Measurements from ENCODE around the gene FLYWCH2.
"Not testable (repeated sequence)": the region's sequence is repeated elsewhere in the genome, so short reads cannot be mapped to it uniquely, and the experiment has no call there.

FLYWCH2 gene

DNA sequence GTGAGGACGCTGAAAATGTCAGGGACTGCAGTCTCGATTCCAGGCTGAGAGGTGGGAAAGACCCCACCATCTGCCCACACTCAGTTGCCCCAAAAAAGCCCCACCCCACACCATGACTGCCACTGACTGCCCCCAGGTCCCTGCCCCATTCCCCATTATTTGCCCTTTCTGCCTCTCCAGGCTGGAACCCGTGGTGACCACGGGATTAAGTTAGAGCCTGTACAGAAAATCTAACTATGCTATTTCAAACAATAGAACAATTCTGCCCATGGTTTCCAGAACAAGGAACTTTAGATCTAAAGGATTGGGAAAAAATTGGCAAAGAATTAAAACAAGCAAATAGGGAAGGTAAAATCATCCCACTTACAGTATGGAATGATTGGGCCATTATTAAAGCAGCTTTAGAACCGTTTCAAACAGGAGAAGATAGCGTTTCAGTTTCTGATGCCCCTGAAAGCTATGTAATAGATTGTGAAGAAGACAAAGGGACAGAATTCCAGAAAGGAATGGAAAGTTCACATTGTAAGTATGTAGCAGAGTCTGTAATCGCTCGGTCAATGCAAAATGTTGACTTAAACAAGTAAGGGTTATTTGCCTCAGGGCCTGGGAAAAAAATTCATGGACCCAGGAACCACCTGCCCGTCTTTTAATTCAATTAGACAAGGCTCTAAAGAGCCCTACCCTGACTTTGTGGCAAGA is 43.1 kb downstream of the FLYWCH2 start:
- TF ChIP-seq EZH2phosphoT487 (conservative IDR thresholded peaks at IDR 0.05; ENCODE audit: low read length) (no peak), CTCF (IDR thresholded peaks at IDR 0.05; ENCODE audit: insufficient read depth, low read length, poor library complexity, severe bottlenecking) (no peak)
- H3K4me2 ChIP-seq (ENCODE audit: low read depth, low read length, poor library complexity, severe bottlenecking), result no peak overlapping the region

DNA sequence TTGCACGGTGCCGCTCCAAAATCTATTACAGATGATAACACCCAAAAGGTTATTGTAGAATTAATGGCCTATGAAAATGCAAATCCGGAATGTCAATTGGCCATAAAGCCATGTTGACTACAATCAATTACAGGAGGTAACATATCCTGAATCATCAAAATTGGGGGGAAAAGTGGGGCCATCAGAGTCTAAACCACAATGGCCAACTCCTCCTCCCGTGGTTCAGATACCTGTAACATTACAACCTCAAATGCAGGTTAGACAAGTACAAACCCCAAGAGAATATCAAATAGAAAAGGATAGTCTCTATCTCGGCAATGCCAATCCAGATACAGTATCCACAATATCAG is 43.6 kb downstream of the FLYWCH2 start:
- TF ChIP-seq CTCF (IDR thresholded peaks at IDR 0.05; ENCODE audit: insufficient read depth, low read length, poor library complexity, severe bottlenecking) (no peak), EZH2phosphoT487 (conservative IDR thresholded peaks at IDR 0.05; ENCODE audit: low read length) (no peak)
- no peaks in the 10 kb centered on the region for H3K9me3 ChIP-seq (ENCODE audit: insufficient read depth, low read length)
- no peak overlapping the region for H2AFZ ChIP-seq (ENCODE audit: low read depth, low read length, severe bottlenecking)
- no peaks in the 10 kb centered on the region for H3F3A ChIP-seq (ENCODE audit: insufficient read depth)
- no peak overlapping the region for H3K9ac ChIP-seq (ENCODE audit: low read length)
- no peaks in the 10 kb centered on the region for H4K20me1 ChIP-seq (ENCODE audit: low read depth, low read length)
- no peak overlapping the region for H3K4me3 ChIP-seq (ENCODE audit: insufficient read depth, low read length, poor library complexity, severe bottlenecking)
- H3K4me2 ChIP-seq (ENCODE audit: low read depth, low read length, poor library complexity, severe bottlenecking), result peak overlapping the region; percentile 27
- no peaks in the 10 kb centered on the region for H3K27me3 ChIP-seq (ENCODE audit: low read length)
- H3K36me3 ChIP-seq (ENCODE audit: low read length), result no peaks in the 10 kb centered on the region
- H3K27ac ChIP-seq (ENCODE audit: low read depth, low read length), result no peak overlapping the region
- no peaks in the 10 kb centered on the region for H3K9me2 ChIP-seq (replicated peaks; ENCODE audit: insufficient read depth, low read length)
- H3K79me2 ChIP-seq (ENCODE audit: insufficient read depth, low read length), result no peaks in the 10 kb centered on the region

More for the DNA sequence above, 43.1 kb downstream of the FLYWCH2 start:
- Histone ChIP-seq H3K9me2 (replicated peaks; ENCODE audit: insufficient read depth, low read length) (no peaks in the 10 kb centered on the region), H3K9me3 (ENCODE audit: insufficient read depth, low read length) (no peaks in the 10 kb centered on the region), H3K79me2 (ENCODE audit: insufficient read depth, low read length) (no peaks in the 10 kb centered on the region), H3K36me3 (ENCODE audit: low read length) (no peaks in the 10 kb centered on the region), H3K4me3 (ENCODE audit: insufficient read depth, low read length, poor library complexity, severe bottlenecking) (no peak overlapping the region), H2AFZ (ENCODE audit: low read depth, low read length, severe bottlenecking) (no peak overlapping the region), H3F3A (ENCODE audit: insufficient read depth) (no peaks in the 10 kb centered on the region), H4K20me1 (ENCODE audit: low read depth, low read length) (no peaks in the 10 kb centered on the region), H3K9ac (ENCODE audit: low read length) (no peak overlapping the region), H3K27ac (ENCODE audit: low read depth, low read length) (no peak overlapping the region), H3K27me3 (ENCODE audit: low read length) (no peaks in the 10 kb centered on the region)

- no peaks in the 10 kb centered on the region for H3K27me3 ChIP-seq (ENCODE audit: low read length)
- H3K4me3 ChIP-seq (ENCODE audit: insufficient read depth, low read length, poor library complexity, severe bottlenecking), result no peak overlapping the region
- H3K79me2 ChIP-seq (ENCODE audit: insufficient read depth, low read length), result no peaks in the 10 kb centered on the region
- TF ChIP-seq EZH2phosphoT487 (conservative IDR thresholded peaks at IDR 0.05; ENCODE audit: low read length) (no peak), CTCF (IDR thresholded peaks at IDR 0.05; ENCODE audit: insufficient read depth, low read length, poor library complexity, severe bottlenecking) (peak; percentile 92)
- H3F3A ChIP-seq (ENCODE audit: insufficient read depth), result no peaks in the 10 kb centered on the region
- no peaks in the 10 kb centered on the region for H3K9me3 ChIP-seq (ENCODE audit: insufficient read depth, low read length)
- H3K36me3 ChIP-seq (ENCODE audit: low read length), result no peaks in the 10 kb centered on the region
- no peak overlapping the region for H3K27ac ChIP-seq (ENCODE audit: low read depth, low read length)
- H3K9ac ChIP-seq (ENCODE audit: low read length), result no peak overlapping the region
- no peaks in the 10 kb centered on the region for H4K20me1 ChIP-seq (ENCODE audit: low read depth, low read length)
- H2AFZ ChIP-seq (ENCODE audit: low read depth, low read length, severe bottlenecking), result no peak overlapping the region
- no peaks in the 10 kb centered on the region for H3K9me2 ChIP-seq (replicated peaks; ENCODE audit: insufficient read depth, low read length)
- H3K4me2 ChIP-seq (ENCODE audit: low read depth, low read length, poor library complexity, severe bottlenecking), result peak overlapping the region; percentile 27
Measured at GRCh38 chr16:2927010-2927646, 44.1 kb downstream of the FLYWCH2 start.

DNA sequence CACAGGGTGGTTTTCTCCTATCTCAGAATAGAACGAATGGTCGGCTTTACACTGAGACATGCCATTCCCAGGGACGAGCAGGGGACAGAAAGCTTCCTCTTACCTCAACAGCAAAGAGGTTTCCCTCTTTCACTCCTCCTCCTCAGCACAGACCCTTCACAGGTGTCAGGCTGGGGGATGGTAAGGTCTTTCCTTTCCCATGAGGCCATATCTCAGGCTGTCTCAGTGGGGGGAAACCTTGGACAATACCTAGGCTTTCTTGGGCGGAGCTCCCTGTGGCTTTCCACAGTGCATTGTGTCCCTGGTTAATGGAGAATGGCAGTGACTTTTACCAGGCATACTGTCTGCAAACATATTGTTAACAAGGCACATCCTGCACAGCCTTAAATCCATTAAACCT is 45.1 kb downstream of the FLYWCH2 start:
- not testable (repeated sequence) for H3K9me3 ChIP-seq (ENCODE audit: insufficient read depth, low read length); H3K27ac ChIP-seq (ENCODE audit: low read depth, low read length)

More for the DNA sequence above, 45.1 kb downstream of the FLYWCH2 start:
- H3F3A ChIP-seq (ENCODE audit: insufficient read depth); H3K27me3 ChIP-seq (ENCODE audit: low read length); H3K9ac ChIP-seq (ENCODE audit: low read length); H3K36me3 ChIP-seq (ENCODE audit: low read length); H3K4me2 ChIP-seq (ENCODE audit: low read depth, low read length, poor library complexity, severe bottlenecking); H3K79me2 ChIP-seq (ENCODE audit: insufficient read depth, low read length); H3K9me2 ChIP-seq (replicated peaks; ENCODE audit: insufficient read depth, low read length); H4K20me1 ChIP-seq (ENCODE audit: low read depth, low read length); H3K4me3 ChIP-seq (ENCODE audit: insufficient read depth, low read length, poor library complexity, severe bottlenecking); H2AFZ ChIP-seq (ENCODE audit: low read depth, low read length, severe bottlenecking): not testable (repeated sequence)
